ENCODE measurements around the gene NUTM2G.
"Not testable (repeated sequence)": the region's sequence is repeated elsewhere in the genome, so short reads cannot be mapped to it uniquely, and the experiment has no call there.

DNA sequence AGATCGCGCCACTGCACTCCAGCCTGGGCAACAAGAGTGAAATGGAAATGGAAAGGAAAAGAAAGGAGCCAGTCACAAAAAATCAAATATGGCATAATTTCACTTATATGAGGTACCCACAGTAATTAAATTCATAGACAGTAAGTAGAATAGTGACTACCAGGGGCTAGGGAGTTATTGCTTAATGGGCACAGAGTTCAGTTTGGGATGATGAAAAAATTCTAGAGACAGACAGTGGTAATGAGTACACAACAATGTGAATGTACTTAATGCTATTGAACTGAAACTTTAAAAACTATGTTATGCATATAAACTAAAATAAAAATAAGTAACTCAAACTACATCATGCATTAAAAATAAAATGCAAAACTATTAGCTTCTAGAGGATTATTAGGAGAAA lies 56.2 kb downstream of the NUTM2G start:
- TF ChIP-seq, protein P1, sequence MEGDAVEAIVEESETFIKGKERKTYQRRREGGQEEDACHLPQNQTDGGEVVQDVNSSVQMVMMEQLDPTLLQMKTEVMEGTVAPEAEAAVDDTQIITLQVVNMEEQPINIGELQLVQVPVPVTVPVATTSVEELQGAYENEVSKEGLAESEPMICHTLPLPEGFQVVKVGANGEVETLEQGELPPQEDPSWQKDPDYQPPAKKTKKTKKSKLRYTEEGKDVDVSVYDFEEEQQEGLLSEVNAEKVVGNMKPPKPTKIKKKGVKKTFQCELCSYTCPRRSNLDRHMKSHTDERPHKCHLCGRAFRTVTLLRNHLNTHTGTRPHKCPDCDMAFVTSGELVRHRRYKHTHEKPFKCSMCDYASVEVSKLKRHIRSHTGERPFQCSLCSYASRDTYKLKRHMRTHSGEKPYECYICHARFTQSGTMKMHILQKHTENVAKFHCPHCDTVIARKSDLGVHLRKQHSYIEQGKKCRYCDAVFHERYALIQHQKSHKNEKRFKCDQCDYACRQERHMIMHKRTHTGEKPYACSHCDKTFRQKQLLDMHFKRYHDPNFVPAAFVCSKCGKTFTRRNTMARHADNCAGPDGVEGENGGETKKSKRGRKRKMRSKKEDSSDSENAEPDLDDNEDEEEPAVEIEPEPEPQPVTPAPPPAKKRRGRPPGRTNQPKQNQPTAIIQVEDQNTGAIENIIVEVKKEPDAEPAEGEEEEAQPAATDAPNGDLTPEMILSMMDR (IDR thresholded peaks at IDR 0.05) = not testable (repeated sequence)
- TF ChIP-seq POLR2A (IDR thresholded peaks at IDR 0.05) = not testable (repeated sequence)

All from testis (tissue), 2 donors.